ENCODE results near the gene ADAMTSL2.

GRCh38 chr9:133516961-133517350 is 17.5 kb upstream of the ADAMTSL2 start:
- TF ChIP-seq, protein P1, sequence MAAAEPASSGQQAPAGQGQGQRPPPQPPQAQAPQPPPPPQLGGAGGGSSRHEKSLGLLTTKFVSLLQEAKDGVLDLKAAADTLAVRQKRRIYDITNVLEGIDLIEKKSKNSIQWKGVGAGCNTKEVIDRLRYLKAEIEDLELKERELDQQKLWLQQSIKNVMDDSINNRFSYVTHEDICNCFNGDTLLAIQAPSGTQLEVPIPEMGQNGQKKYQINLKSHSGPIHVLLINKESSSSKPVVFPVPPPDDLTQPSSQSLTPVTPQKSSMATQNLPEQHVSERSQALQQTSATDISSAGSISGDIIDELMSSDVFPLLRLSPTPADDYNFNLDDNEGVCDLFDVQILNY (CRISPR knock-in tag; IDR thresholded peaks at IDR 0.05) = no peak
- TF ChIP-seq CBFB (CRISPR knock-in tag; IDR thresholded peaks at IDR 0.05; ENCODE audit: low read depth) = no peak
- no peak for TF ChIP-seq CTCF (IDR thresholded peaks at IDR 0.05)
- no peak for TF ChIP-seq USF1 (CRISPR knock-in tag; IDR thresholded peaks at IDR 0.05)
- TF ChIP-seq ZNF416 (CRISPR knock-in tag; IDR thresholded peaks at IDR 0.05) = no peak
- TF ChIP-seq PREB (CRISPR knock-in tag; IDR thresholded peaks at IDR 0.05; ENCODE audit: borderline replicate concordance) = no peak
- TF ChIP-seq SMAD3 (CRISPR knock-in tag; IDR thresholded peaks at IDR 0.05; ENCODE audit: borderline replicate concordance) = no peak
- TF ChIP-seq ATF6 (CRISPR knock-in tag; IDR thresholded peaks at IDR 0.05) = no peak
- no peak for TF ChIP-seq ZNF232 (CRISPR knock-in tag; IDR thresholded peaks at IDR 0.05)
- TF ChIP-seq NR2C2 (CRISPR knock-in tag; IDR thresholded peaks at IDR 0.05) = no peak
- TF ChIP-seq NFYB (CRISPR knock-in tag; conservative IDR thresholded peaks at IDR 0.05; ENCODE audit: low read depth) = no peak
- TF ChIP-seq, protein P2, sequence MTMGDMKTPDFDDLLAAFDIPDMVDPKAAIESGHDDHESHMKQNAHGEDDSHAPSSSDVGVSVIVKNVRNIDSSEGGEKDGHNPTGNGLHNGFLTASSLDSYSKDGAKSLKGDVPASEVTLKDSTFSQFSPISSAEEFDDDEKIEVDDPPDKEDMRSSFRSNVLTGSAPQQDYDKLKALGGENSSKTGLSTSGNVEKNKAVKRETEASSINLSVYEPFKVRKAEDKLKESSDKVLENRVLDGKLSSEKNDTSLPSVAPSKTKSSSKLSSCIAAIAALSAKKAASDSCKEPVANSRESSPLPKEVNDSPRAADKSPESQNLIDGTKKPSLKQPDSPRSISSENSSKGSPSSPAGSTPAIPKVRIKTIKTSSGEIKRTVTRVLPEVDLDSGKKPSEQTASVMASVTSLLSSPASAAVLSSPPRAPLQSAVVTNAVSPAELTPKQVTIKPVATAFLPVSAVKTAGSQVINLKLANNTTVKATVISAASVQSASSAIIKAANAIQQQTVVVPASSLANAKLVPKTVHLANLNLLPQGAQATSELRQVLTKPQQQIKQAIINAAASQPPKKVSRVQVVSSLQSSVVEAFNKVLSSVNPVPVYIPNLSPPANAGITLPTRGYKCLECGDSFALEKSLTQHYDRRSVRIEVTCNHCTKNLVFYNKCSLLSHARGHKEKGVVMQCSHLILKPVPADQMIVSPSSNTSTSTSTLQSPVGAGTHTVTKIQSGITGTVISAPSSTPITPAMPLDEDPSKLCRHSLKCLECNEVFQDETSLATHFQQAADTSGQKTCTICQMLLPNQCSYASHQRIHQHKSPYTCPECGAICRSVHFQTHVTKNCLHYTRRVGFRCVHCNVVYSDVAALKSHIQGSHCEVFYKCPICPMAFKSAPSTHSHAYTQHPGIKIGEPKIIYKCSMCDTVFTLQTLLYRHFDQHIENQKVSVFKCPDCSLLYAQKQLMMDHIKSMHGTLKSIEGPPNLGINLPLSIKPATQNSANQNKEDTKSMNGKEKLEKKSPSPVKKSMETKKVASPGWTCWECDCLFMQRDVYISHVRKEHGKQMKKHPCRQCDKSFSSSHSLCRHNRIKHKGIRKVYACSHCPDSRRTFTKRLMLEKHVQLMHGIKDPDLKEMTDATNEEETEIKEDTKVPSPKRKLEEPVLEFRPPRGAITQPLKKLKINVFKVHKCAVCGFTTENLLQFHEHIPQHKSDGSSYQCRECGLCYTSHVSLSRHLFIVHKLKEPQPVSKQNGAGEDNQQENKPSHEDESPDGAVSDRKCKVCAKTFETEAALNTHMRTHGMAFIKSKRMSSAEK (CRISPR knock-in tag; IDR thresholded peaks at IDR 0.05; ENCODE audit: borderline replicate concordance) = no peak
- TF ChIP-seq PRRX2 (CRISPR knock-in tag; IDR thresholded peaks at IDR 0.05) = no peak
